ENCODE results near the gene LAMP5.

LAMP5 gene

GRCh38 chr20:9523636-9524035 is 9.2 kb downstream of the LAMP5 start:
- H3K4me3 ChIP-seq: no peak overlapping the region
- H3K27ac ChIP-seq: no peak overlapping the region
- TF ChIP-seq CTCF (IDR thresholded peaks at IDR 0.05): no peak
- DNase-seq (ENCODE audit: low spot score): no peak

DNA sequence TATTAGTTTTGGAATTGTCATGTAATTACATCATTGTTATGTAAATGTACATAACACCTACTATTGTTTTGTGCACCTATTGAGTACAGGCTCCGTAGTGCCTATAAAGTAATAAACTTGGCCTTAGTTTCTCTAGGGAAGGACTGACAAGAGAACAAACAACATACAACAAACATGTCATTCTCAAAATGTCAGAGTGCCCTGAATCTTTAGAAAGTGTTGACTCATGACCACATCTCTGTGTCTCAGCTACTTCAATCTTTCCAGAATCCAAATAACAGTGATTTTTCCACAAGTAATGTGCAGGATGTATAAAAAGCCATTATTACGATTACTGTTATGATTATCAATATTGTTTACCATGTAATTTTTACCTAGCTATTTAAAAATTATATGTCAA is 17.2 kb downstream of the LAMP5 start:
- no peak for DNase-seq (ENCODE audit: low spot score)
- Histone ChIP-seq H3K27ac (no peak overlapping the region), H3K4me3 (no peak overlapping the region)
- no peak for TF ChIP-seq CTCF (IDR thresholded peaks at IDR 0.05)

DNA sequence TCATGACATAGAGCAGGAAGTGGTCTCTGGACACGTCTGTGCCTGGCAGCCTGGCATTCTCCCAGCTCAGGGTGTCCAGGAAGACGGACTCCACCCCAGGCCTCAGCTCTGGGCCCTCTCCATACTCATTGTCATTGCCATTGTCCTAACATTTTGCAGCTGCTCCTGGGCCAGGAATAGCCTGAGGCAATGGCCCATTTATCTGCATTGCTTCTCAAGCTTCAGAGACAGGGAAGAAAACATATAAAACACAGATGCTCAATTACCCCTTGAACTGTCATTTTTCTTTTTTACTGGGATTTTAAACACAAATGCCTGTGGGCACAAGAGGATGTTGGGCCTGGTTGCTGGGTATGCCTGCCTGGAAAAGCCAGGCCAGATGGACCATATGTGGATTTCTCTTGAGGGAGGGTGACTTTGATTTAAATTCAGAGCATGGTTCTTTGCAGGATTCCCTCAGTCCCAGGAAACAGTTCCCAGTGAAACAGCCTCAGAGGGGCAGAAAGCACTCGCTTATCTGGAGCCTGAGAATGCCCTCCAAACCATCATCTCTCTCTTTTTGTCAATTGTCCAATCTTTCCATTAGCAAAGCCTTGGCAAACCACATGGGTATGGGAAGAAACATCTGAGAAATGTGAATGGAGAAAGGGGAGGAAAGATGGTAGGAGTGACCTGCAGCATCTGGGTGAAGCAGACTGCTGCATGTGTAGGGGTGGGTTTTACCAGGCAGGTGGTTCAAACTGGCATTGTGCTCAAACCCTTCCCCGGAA is 17.9 kb downstream of the LAMP5 start:
- no peak for TF ChIP-seq CTCF (IDR thresholded peaks at IDR 0.05)
- no peak overlapping the region for H3K27ac ChIP-seq
- H3K4me3 ChIP-seq: no peak overlapping the region
- no peak for DNase-seq (ENCODE audit: low spot score)

DNA sequence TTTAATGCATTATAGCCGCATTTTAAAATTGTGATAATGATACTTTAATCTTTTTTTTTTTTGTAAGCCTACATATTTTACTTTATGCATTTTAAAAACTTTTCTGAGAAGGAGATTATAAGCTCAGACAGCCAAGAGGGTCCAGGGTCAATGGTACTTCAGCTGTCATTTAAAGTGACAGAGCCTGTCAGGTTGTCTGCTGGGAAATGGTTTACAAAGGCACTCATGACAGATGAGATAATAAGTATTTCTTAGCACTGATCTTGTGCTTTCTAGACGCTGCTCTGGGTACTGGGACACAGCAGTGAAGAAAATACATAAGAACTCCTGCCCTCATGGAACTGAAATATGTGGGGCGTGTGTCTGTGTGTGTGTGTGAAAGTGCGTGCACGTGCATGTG is 19.6 kb downstream of the LAMP5 start:
- TF ChIP-seq CTCF (IDR thresholded peaks at IDR 0.05): no peak
- H3K27ac ChIP-seq: no peak overlapping the region
- H3K4me3 ChIP-seq: no peak overlapping the region
- DNase-seq (ENCODE audit: low spot score): no peak

DNA sequence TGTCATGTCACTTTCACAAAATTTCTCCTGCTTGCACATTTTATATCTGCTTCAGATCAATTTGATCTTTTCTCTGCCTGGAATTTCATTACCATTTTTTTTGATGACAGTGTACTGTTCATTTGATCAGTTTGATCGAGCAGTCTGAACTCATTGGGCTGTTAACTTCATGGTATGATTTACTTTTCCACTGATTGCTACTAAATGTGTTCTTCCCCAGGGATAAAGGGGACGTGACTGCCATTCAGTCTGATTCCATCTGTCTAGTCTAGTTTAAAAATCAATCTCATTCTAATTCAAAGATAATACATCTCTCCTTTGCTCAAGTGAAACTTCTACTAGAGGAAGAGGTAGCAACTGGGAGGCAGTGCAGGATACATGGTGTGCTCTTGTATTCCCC is 21.1 kb downstream of the LAMP5 start:
- TF ChIP-seq CTCF (IDR thresholded peaks at IDR 0.05): no peak
- no peak overlapping the region for H3K4me3 ChIP-seq
- DNase-seq (ENCODE audit: low spot score): no peak
- no peak overlapping the region for H3K27ac ChIP-seq

- Histone ChIP-seq H3K27ac (no peak overlapping the region), H3K4me3 (no peak overlapping the region)
- no peak for TF ChIP-seq CTCF (IDR thresholded peaks at IDR 0.05)
- DNase-seq (ENCODE audit: low spot score): no peak
These were observed 28.8 kb downstream of the LAMP5 start for GRCh38 chr20:9543214-9543613.

DNA sequence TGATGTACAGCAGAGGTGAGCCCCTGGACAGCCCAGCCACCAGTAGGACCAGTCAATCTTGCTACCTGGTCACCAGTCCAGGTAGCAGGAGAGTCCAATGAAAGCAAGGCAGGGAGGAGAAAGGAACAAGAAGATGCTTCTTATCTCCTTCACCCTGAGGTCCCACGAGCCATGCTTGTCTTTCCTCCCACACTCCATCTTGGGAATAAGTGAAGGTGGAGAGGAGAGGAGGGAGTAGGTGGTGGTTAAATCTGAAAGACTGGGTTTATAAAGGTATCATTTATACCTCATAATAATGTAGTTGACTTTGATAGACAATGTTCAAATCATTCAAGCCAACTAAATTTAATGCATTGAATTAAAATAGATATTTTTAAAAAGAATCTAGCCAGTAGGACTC is 35.9 kb downstream of the LAMP5 start:
- no peak for DNase-seq (ENCODE audit: low spot score)
- no peak for TF ChIP-seq CTCF (IDR thresholded peaks at IDR 0.05)
- no peak overlapping the region for H3K4me3 ChIP-seq
- H3K27ac ChIP-seq: no peak overlapping the region
